Renal cortical epithelial cell (primary cell): ENCODE data around the gene TRIL. TPM values are rescaled to one million over a fixed set of nuclear protein-coding genes. Genes with fewer than 3 reads are reported as not detected.

ENCODE experiments used
- DNase-seq: peaks from one replicate; pipeline ENCODE4 v3.0.0-alpha.2; 2011; ENCODE audit warnings: low read depth
- total RNA-seq: library from RNA; depleted of rRNA; stranded (reverse); fragments of >200 nt; gene quantifications from 2 replicates; pipeline ENCODE4 v1.2.3, GENCODE V29; 2014

The TRIL gene
- total RNA-seq, 1 donor from 2014 or later: 0.94 TPM

GRCh38 chr7:28983396-28984190, 25.5 kb upstream of the TRIL start:
- no peak for DNase-seq

DNA sequence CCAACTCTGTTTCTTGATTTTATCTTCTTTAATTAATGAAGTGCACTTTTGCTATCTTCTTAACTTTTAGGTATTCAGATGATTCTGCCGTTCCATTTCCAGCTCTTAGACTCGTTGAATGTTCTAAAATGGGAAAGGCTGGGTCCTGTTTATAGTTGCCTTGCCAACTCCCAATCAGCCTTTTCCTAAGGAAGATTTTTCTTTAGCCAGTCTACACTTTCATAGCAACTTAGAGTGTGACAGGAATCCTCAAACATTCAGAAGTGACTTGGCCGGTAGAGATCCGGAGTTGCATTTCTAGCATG, 23.0 kb upstream of the TRIL start:
- DNase-seq: no peak

- no peak for DNase-seq
Observed at GRCh38 chr7:28980451-28981160, 22.5 kb upstream of the TRIL start.

DNA sequence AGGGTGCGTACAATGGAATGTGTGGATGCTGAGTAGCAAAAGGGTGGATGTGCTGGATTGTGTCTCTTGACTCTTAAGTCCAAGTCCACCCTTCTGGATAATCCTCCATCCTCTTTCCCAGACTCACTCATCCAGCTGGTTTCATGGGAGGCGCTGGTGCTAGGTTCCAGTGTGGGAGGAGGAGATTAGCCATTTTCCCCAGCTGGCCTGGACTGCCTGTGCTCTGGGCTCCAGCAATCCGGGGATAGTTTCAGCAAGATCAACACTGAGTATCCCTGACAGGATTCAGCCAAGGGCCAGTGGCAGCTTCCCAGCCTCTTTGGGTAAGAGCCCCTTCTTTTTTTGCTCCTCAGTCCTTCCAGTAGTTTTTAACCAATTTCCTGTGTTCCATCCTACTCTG, 21.6 kb upstream of the TRIL start:
- no peak for DNase-seq

DNA sequence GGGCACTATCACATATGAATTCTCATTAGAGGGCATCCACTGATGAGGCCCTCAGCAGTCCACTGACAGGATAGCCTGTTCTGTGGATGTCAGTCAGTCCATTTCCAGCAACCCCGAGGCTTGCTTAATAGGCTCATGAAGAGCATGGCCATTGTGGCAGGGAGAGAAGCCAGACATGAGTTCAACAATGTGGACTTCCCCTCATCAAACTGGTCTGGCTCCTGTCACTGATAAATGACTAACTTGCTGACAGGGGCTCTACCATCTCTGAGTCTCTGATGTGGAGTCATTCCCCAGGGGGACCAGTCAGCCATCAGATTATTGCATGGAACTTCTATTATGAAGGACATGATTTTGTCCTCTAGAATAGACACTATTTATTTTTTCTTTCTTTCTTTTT, 19.8 kb upstream of the TRIL start:
- DNase-seq: no peak

DNA sequence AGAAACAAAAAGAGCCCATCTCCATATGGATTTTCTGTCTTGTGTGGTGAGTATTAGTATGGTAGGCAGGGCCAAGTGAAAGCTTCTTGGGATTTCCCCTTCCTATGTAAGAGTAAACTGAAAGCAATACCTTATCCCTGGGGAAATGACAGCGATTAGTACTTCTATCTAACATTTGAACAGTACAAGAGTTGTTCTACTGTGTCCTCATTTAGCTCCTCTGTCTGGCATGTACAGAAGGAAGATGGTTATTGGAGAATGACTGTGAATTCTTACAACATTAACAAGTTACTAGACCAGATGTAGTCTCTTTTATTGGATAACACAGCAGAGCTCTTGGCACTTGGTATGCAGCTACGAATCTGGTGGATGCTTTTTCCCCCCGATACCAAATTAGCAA, 17.9 kb upstream of the TRIL start:
- DNase-seq: no peak

DNA sequence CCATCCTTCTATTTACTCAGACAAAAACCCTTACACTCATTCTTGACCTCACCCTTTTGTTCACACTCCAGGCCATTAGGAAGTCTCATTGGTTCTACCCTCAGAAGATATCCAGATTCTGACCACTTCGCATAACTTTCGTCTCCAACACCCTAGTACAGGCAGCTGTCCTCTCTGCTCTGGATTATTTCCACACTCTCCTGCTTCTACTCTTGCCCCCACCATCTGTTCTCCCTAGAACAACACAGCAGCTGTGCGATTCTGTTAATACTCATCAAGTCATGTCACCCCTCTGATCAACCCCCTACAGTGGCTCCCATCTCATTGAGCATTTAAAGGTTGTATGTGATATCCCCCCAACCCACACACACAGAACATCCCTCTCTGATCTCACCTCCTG, 15.5 kb upstream of the TRIL start:
- DNase-seq: no peak

DNA sequence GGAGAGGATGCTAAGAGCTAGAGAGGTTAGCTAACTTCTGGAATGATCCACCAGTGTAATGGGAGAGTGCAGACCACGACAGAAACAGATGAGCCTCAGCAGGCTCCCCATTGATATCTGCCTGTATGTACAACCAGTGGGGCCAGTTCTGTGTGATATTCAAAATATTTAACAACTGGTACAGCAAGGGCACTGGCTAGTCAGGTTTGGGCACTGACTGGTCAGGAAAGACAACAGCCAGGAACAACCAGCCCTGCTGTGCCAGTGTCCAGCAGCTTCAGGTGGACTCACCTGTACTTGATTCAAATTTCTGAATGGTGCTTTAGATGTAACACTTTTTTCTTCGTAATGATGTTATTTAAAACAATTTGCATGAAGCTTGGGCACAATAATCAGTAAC, 5.9 kb upstream of the TRIL start:
- no peak for DNase-seq

DNA sequence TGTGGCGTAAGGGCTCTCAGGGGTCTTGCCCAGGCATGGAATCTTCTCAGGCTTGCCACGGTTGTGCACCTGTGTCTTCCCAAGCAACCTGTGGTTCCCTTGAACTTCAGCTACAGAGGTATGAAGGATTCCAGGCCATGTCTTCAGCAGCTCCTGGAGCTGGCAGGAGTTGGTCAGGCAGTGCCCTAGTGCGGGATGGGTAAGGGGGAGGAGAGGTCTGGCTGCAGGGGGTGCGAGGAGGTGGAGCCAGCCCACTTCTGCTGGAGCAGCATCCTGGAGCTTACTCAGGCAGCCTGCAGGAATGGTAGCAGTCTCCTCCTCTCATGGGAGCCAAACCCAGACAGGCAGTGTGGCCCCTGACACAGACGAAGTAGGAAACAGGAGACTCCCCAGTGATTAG, 3.8 kb upstream of the TRIL start:
- DNase-seq: no peak

DNA sequence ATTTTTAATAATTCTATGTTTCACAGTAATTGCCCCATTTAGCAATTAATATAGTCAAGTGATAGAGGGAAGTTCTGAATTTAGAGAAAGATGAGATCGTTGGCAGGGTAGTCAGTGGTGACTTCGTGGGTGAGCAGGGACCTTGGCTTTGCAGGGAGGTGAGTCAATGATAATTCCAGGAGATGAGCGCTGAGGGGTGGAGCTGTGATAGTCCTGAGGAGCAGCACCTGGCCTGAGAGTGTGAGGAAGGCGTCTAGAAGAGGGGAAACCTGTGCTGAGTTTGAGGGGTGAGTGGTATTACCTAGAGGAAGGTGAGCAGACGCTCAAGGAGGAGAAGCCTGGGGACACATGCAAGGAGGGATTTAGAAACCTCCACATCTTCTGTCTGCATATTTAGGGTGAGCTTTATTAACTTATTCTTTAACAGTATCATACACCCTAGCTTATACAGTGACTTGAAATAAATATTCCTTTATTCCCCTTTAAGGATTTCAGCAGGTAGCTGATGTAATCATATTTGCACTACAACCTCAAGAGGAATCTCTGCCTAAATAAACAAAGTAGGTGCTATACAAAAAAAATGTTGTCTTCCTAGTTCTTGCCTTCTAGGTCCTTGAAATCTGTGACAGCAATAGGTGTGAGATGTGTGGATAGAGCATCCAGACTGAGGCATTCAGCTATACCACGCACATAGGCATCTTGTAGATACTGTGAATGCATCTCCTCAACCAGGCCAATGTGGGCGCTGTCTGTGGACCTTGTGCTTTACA, 2.1 kb upstream of the TRIL start:
- DNase-seq: no peak

GRCh38 chr7:28958980-28959347, 834 bp upstream of the TRIL start:
- DNase-seq: no peak

DNA sequence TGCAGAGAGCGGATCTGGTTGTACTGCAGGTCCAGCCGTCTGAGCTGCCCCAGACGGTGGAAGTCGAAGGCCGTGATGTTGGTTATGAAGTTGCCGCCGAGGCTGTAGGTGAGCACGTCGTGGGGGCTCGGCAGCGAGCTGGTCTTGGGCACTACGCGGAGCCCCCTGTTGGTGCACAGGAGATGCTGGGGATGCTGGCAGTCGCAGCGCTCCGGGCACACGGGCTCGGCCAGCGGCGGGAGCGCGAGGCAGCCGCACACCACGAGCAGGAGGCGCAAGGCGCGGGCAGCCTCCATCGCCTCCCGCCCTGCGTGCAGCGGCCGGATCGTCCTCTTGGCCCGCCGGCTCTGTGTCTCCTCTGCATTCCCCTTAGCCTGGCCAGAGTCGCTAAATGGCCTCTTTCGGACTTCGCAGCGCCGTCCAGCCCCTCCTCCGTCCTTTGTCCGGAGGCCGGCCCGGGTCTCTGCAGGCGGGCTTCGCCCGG, 337 bp downstream of the TRIL start:
- no peak for DNase-seq

- no peak for DNase-seq
Observed at GRCh38 chr7:28957064-28957750, 923 bp downstream of the TRIL start.

- peak; percentile 22 for DNase-seq
Observed at GRCh38 chr7:28956608-28957063, 1.5 kb downstream of the TRIL start.

GRCh38 chr7:28955718-28956607, 2.2 kb downstream of the TRIL start:
- DNase-seq: peak; percentile 31

GRCh38 chr7:28955356-28955717, 2.8 kb downstream of the TRIL start:
- no peak for DNase-seq

GRCh38 chr7:28954946-28955345, 3.2 kb downstream of the TRIL start:
- no peak for DNase-seq

DNA sequence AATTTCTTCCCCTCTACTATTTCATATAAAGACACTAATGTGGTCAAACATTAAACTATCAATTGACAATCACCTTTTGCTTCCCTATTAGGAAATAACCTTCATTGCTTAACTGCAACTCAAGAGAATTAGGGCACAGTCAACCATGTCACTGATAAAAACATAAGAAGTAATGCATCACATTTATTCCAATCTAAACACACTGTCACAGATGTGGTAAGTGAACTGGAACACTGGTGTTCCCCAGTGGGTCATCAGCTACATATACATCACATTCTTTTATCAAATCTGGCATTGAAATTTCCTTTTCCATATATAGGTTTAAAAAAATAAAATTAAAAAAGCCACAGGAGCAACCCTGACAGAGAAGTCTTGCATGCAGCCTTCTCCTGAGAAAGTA, 3.7 kb downstream of the TRIL start:
- DNase-seq: peak; percentile 21

GRCh38 chr7:28953633-28954032, 4.5 kb downstream of the TRIL start:
- peak; percentile 29 for DNase-seq

- DNase-seq: no peak
Observed at GRCh38 chr7:28942168-28942567, 16.0 kb downstream of the TRIL start.

DNA sequence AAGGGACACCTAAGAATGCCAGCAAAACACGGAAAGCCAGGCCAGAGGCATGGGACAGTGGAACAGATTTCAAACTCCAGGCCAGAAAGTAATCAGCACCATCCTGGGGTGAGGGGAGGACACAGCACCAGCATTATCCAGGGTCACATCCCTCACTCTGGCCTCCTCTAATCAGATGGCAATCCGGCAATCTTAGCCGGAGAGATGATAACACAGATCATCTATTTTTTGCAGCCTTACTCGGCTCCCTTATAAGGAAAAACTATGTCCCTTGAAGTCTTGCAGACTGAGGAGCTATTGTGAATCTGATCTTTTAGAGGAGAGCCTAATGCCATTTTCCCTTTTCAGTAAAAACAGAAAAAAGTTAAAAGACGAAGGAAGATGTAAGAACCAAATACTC, 16.5 kb downstream of the TRIL start:
- DNase-seq: no peak
